Thymus (tissue), 11 donors: ENCODE measurements around the gene CLDN16. TPM values are rescaled to one million over a fixed set of nuclear protein-coding genes. Genes with fewer than 3 reads are reported as not detected.

Source experiments
- DNase-seq, 9 donors: peaks; one replicate each; pipeline ENCODE4 v3.0.0-alpha.2; 2013; ENCODE audit warnings: low spot score in 9 of 9, low read depth in 6 of 9, missing footprints in 1 of 9
- H3K27ac ChIP-seq, 2 donors: one replicate each; pipeline ENCODE4 v1.5.1; 2013; ENCODE audit warnings: control low read depth in 1 of 2, low read depth in 1 of 2, low read length in 1 of 2, mild to moderate bottlenecking in 1 of 2, moderate library complexity in 1 of 2
- H3K27me3 ChIP-seq, 2 donors: one replicate each; pipeline ENCODE4 v1.5.1; 2013; ENCODE audit warnings: low read length in 1 of 2; ENCODE audit not compliant: control insufficient read depth in 2 of 2, insufficient read depth in 1 of 2
- H3K36me3 ChIP-seq, 2 donors: one replicate each; pipeline ENCODE4 v1.5.1; 2013; ENCODE audit warnings: low read length in 1 of 2, mild to moderate bottlenecking in 1 of 2, moderate library complexity in 1 of 2; ENCODE audit not compliant: control insufficient read depth in 2 of 2, insufficient read depth in 2 of 2
- H3K4me1 ChIP-seq, 2 donors: one replicate each; pipeline ENCODE4 v1.5.1; 2013; ENCODE audit warnings: low read length in 2 of 2; ENCODE audit not compliant: control insufficient read depth in 2 of 2, insufficient read depth in 2 of 2
- H3K4me3 ChIP-seq, 2 donors: one replicate each; pipeline ENCODE4 v1.5.1; 2013; ENCODE audit warnings: low read length in 2 of 2, control low read depth in 1 of 2, mild to moderate bottlenecking in 1 of 2
- H3K9me3 ChIP-seq, 2 donors: one replicate each; pipeline ENCODE4 v1.5.1; 2013; ENCODE audit warnings: low read length in 1 of 2, mild to moderate bottlenecking in 1 of 2; ENCODE audit not compliant: control insufficient read depth in 2 of 2, insufficient read depth in 1 of 2
- WGBS: extraction: QIAGEN DNeasy Blood & Tissue Kit; methylation state at CpG from one replicate; pipeline ENCODE4 v1.1.7; 2013; 5-methylcytosine and 5-hydroxymethylcytosine counted together
- polyA plus RNA-seq: library from polyadenylated mRNA; stranded (reverse); fragments of 200-250 nt; gene quantifications from one replicate; pipeline ENCODE4 v1.2.3, GENCODE V29; 2013
- total RNA-seq: library from RNA; stranded (reverse); fragments of 120-200 nt; gene quantifications from one replicate; pipeline ENCODE4 v1.2.4, GENCODE V29; 2013
- donor health status: healthy.

Gene CLDN16
- total and polyA plus RNA-seq, 2 donors = 0.52 to 1.3 TPM

DNA sequence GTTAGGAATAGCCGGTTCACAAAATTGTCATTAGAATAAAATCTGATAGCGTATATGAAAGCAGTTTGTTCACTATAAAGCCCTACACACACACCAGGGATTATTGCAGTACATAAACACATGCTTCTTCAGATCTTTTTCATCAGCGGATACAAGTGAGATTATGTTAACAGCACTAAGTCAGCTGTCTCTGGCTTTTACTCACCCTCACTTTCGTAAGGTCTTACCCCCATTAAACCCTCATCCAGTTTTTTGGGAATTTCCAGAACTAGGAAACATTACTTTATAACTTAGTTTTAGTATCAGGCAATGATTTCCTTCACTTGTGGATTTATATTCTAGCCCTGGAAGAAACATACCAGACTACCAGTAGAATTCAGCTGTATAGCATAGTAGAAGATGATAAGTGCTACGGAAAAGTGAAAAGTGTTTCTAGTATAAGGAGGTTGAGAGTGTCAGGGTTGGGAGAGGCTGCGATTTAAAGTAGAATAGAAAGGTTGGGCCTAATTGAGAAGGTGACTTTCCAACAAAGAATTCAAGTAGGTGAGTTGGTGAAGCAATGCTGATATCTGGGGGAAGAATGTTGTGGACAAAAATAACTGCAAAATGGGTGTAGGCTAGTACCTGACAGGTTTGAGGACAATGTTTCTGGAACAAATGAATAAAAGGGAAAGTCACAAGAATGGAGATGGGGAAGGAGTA lies 39.0 kb downstream of the CLDN16 start:
- WGBS = 97% methylated on average over 6 of the region's 6 CpGs
- H3K4me3 ChIP-seq = no peak overlapping the region
- no peaks in the 10 kb centered on the region for H3K36me3 ChIP-seq
- DNase-seq = no peak
- no peak overlapping the region for H3K27ac ChIP-seq
- no peaks in the 10 kb centered on the region for H3K27me3 ChIP-seq
- no peaks in the 10 kb centered on the region for H3K9me3 ChIP-seq
- H3K4me1 ChIP-seq = no peaks in the 10 kb centered on the region

DNA sequence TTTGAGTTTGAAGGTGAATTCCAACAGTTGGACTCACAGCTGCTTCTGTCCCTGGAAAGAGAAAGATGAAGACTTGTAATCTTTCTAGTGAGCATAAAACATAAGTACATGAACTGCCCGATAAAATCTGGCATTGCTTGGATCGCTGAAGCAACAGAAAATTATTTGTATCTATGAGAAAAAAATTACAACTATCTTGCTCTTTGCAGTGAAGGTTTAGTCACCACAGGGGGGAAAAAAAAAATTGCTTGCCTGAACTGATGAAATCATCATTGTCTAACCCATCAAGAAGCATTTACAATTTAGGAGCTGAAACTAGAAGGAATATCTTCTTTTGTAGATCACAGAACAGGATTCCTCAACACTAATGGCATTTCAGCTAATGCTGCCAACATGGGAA lies 41.7 kb downstream of the CLDN16 start:
- no peaks in the 10 kb centered on the region for H3K9me3 ChIP-seq
- DNase-seq = no peak
- no peaks in the 10 kb centered on the region for H3K27me3 ChIP-seq
- H3K27ac ChIP-seq = no peak overlapping the region
- no peaks in the 10 kb centered on the region for H3K36me3 ChIP-seq
- H3K4me3 ChIP-seq = no peak overlapping the region
- WGBS = 97% methylated on average over 2 of the region's 2 CpGs
- no peaks in the 10 kb centered on the region for H3K4me1 ChIP-seq

DNA sequence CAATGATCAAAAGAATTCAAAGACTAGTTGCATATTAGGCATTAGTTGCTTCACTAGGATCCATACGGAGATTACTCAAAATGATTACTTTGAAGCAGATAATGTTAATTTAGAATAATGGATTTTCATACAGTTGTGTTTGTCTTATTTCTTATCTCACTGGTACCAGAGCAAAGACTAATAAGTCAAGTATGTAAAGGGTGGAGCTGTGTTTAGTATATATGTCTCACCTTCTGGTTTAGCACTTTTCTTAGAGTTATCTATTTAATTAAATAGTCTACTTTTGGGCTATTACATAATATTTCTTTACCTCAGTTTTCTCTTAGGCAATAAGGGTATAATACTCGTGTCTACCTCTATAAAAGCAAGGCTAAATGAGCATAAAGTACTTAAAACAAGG lies 42.9 kb downstream of the CLDN16 start:
- H3K36me3 ChIP-seq = no peaks in the 10 kb centered on the region
- no peaks in the 10 kb centered on the region for H3K9me3 ChIP-seq
- 87% methylated on average over 2 of the region's 2 CpGs for WGBS
- H3K27ac ChIP-seq = no peak overlapping the region
- H3K4me3 ChIP-seq = no peak overlapping the region
- no peak for DNase-seq
- H3K27me3 ChIP-seq = no peaks in the 10 kb centered on the region
- H3K4me1 ChIP-seq = no peaks in the 10 kb centered on the region

DNA sequence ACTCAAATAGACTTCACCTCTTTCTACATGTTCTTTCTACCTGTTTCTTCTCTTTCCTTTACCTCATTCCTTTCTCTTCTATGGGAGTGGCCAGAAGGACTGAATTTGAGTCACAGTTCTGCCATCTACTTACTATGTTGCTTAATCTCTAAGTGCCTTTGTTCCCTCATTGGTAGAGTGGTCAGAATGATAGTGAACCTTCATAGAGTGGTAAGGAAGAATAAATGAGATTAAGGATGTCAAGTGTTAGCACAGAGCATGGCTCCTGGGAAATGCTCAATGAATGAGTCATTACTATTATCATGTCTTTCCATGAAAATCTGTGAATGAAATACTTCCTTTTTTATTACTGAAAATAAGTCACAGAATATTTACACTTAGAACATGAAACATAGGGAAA lies 44.3 kb downstream of the CLDN16 start:
- no peaks in the 10 kb centered on the region for H3K9me3 ChIP-seq
- no peak overlapping the region for H3K27ac ChIP-seq
- no peaks in the 10 kb centered on the region for H3K27me3 ChIP-seq
- no peak for DNase-seq
- no peaks in the 10 kb centered on the region for H3K4me1 ChIP-seq
- H3K4me3 ChIP-seq = no peak overlapping the region
- H3K36me3 ChIP-seq = no peaks in the 10 kb centered on the region

DNA sequence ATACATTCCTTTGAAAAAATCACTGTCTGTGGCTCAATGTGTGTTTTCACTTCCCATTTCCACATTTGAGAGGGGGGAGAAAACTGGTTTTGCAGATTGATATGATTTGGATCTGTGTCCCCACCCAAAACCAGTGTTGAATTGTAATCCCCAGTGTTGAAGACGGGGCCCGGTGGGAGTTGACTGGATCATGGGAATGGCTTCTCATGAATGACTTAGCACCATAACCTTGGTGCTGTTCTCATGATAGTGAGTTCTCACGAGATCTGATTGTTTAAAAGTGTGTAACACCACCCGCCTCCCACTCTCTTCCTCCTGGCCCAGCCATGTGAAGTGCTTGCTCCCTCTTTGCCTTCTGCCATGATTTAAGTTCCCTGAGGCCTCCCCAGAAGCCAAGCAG lies 45.7 kb downstream of the CLDN16 start:
- Histone ChIP-seq H3K4me1 (no peaks in the 10 kb centered on the region), H3K4me3 (no peak overlapping the region), H3K9me3 (no peaks in the 10 kb centered on the region), H3K36me3 (no peaks in the 10 kb centered on the region), H3K27ac (no peak overlapping the region), H3K27me3 (no peaks in the 10 kb centered on the region)
- 96% methylated on average over 4 of the region's 4 CpGs for WGBS
- no peak for DNase-seq

DNA sequence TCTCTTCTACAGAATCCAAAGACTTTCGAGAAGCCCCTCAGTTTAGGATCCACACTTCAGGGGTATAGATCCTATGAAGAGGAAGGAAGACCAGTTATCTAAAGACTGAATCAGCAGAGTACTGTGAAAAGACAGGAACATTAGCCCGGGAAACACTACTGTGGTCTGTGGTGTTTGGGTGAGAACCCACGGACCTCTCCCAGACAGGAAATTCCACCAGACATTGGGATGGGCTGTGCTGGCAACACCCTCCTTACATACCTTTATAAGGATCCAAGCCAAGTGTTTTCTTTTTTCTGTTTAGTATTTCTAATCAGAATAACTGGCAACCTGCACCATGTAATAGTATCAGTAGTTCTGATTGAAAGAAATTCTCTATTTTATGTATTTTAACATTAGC lies 47.7 kb downstream of the CLDN16 start:
- WGBS = 29% methylated on average over 3 of the region's 3 CpGs
- Histone ChIP-seq H3K36me3 (no peaks in the 10 kb centered on the region), H3K27me3 (no peaks in the 10 kb centered on the region), H3K4me1 (no peaks in the 10 kb centered on the region), H3K27ac (no peak overlapping the region), H3K4me3 (no peak overlapping the region), H3K9me3 (no peaks in the 10 kb centered on the region)
- DNase-seq = no peak

DNA sequence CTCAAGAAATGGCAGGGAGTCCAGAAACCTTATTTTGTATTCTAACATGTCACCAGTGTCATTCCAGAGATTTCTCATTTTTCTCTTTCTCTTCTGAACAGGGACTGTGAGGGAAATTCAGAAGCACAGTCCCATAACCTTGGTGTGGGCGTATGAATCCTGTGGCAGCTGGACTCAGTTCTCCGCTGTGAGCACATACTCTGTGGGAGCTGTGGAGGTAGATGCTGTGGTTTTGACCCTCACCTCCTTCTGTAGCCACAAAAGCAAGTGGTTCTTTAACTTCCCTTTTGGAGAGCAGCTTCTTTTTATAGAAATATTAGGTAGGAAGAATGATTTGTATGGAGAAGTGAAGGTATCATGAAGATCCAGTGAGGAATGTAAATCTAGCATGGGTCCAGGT lies 48.4 kb downstream of the CLDN16 start:
- Histone ChIP-seq H3K4me1 (no peaks in the 10 kb centered on the region), H3K4me3 (no peak overlapping the region), H3K27ac (no peak overlapping the region), H3K36me3 (no peaks in the 10 kb centered on the region), H3K9me3 (no peaks in the 10 kb centered on the region), H3K27me3 (no peaks in the 10 kb centered on the region)
- 10% methylated on average over 2 of the region's 2 CpGs for WGBS
- DNase-seq = no peak

DNA sequence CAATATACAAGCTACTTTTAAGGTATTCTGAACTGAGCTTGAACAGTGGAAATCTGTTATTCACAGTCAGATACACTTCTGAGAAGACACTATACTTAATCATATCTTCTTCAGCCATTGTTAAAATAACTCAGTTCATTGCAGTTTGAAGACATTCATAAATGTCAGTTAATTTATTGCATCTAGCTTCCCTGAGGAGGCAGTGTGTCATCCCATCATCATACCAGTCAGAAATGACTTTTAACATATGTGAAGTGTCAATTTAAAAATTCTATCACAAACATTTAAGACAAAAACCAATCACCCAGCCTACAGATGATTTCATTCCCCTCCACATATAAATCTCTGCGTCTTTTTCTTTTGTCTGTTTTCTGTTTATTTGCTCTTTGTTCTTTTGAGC lies 54.3 kb downstream of the CLDN16 start:
- Histone ChIP-seq H3K27ac (no peak overlapping the region), H3K4me3 (no peak overlapping the region), H3K27me3 (no peaks in the 10 kb centered on the region), H3K36me3 (no peaks in the 10 kb centered on the region), H3K4me1 (peaks cover 0 to 3% of the 10 kb centered on the region in 2 donors), H3K9me3 (no peaks in the 10 kb centered on the region)
- WGBS = 97% methylated on average over 1 of the region's 1 CpG
- DNase-seq = no peak

DNA sequence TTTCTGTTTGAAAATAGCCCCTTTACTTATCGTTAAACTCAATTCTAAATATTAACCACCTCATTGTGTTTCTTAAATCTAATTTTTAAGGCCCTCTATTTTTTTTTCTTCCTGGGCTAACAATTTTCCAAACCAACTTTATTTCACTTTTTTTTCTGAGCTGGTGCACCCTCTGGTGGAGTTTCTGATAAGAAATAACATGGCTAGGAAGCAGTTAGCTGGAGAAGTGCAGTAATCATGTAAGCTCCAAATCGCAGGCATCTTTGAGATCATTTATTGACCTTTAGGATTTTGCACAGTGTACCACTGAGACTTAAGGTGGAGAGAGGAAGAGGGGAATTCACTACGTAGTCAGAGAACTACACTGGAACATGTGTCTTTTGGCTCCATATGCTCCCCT lies 55.3 kb downstream of the CLDN16 start:
- Histone ChIP-seq H3K27ac (no peak overlapping the region), H3K4me3 (no peak overlapping the region), H3K4me1 (peaks cover 0 to 3% of the 10 kb centered on the region in 2 donors), H3K36me3 (no peaks in the 10 kb centered on the region), H3K27me3 (no peaks in the 10 kb centered on the region), H3K9me3 (no peaks in the 10 kb centered on the region)
- WGBS = 93% methylated on average over 3 of the region's 3 CpGs
- no peak for DNase-seq

DNA sequence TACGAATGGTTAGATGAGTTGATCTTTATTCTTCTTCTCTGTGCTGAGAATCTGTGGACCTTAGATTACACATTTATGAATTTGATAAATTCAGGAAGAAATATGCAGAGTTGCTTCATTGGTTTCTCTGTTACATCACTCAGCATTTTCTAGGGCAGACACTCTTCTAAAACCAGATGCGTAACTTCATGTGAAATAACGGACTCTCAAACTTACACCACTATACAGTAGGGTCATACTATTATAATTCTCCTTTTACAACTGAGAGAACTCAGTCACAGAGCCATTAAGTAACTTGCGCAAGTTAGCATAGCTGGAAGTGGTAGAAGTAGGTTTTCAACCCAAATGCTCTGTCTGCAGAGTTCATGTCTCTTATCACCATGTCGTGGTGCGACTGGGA lies 56.0 kb downstream of the CLDN16 start:
- Histone ChIP-seq H3K27ac (no peak overlapping the region), H3K4me1 (peaks cover 0 to 3% of the 10 kb centered on the region in 2 donors), H3K9me3 (no peaks in the 10 kb centered on the region), H3K36me3 (no peaks in the 10 kb centered on the region), H3K4me3 (no peak overlapping the region), H3K27me3 (no peaks in the 10 kb centered on the region)
- 96% methylated on average over 6 of the region's 6 CpGs for WGBS
- no peak for DNase-seq
